Muscle of leg (tissue), 11 donors: ENCODE data around the gene CPNE4. TPM values are rescaled to one million over a fixed set of nuclear protein-coding genes. Genes with fewer than 3 reads are reported as not detected.
"Not testable (repeated sequence)": the region's sequence is repeated elsewhere in the genome, so short reads cannot be mapped to it uniquely, and the experiment has no call there.

Experiments used
- DNase-seq: peaks from one replicate; pipeline ENCODE4 v3.0.0; 2013
- H3K27ac ChIP-seq: one replicate; pipeline ENCODE4 v1.5.1; 2013; ENCODE audit warnings: mild to moderate bottlenecking, low read length, control low read depth
- H3K27me3 ChIP-seq: one replicate; pipeline ENCODE4 v1.6.1; 2013; ENCODE audit warnings: low read length; ENCODE audit not compliant: control insufficient read depth, insufficient read depth
- H3K36me3 ChIP-seq: one replicate; pipeline ENCODE4 v1.6.1; 2013; ENCODE audit warnings: low read length; ENCODE audit not compliant: control insufficient read depth, insufficient read depth
- H3K4me1 ChIP-seq: one replicate; pipeline ENCODE4 v1.6.1; 2013; ENCODE audit warnings: low read length; ENCODE audit not compliant: control insufficient read depth, insufficient read depth
- H3K4me3 ChIP-seq: one replicate; pipeline ENCODE4 v1.5.1; 2013; ENCODE audit warnings: low read length, control low read depth
- H3K9me3 ChIP-seq: replicated peaks from 2 replicates; pipeline ENCODE4 v1.6.1; 2013; ENCODE audit warnings: low read depth, low read length; ENCODE audit not compliant: control insufficient read depth
- WGBS: methylation state at CpG from one replicate; pipeline ENCODE4 v1.1.5; 2013; ENCODE audit warnings: missing lambda C conversion rate; ENCODE audit not compliant: insufficient coverage; 5-methylcytosine and 5-hydroxymethylcytosine counted together
- polyA plus RNA-seq, 8 donors: library from polyadenylated mRNA; unstranded; fragments of 120-200 nt; gene quantifications; one replicate each; pipeline versions ENCODE4 v1.2.1 to v1.2.3, GENCODE V29; 2013; ENCODE audit warnings: inconsistent platforms in 1 of 8, low replicate concordance in 1 of 8; ENCODE audit not compliant: insufficient read length in 8 of 8, insufficient read depth in 1 of 8
- total RNA-seq: library from RNA; stranded (reverse); fragments of 120-200 nt; gene quantifications from one replicate; pipeline ENCODE4 v1.2.4, GENCODE V29; 2013

The CPNE4 gene
- total and polyA plus RNA-seq, 9 donors: 0.07 to 0.31 (median 0.09) TPM; not detected in 2

DNA sequence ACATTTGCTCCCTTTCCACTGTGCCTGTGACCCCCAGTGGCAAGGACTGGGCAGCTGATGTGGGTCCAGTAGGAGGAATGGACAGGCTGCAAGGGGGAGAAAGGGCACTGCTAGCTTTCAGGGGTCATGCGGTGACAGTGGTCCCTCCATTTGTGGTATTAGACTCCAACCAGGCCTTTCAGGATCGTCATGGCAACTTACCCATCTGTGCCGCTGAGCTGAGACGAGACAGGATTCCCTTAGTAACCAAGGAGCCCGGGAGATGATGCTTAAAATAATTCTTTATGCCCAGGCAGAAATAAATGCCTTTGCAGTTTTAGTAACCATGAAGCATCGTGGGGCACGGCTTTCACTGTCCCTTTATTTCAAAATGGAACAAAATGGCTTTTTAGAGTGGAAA is 516.1 kb downstream of the CPNE4 start:
- no peak overlapping the region for H3K27ac ChIP-seq
- no peaks in the 10 kb centered on the region for H3K27me3 ChIP-seq

DNA sequence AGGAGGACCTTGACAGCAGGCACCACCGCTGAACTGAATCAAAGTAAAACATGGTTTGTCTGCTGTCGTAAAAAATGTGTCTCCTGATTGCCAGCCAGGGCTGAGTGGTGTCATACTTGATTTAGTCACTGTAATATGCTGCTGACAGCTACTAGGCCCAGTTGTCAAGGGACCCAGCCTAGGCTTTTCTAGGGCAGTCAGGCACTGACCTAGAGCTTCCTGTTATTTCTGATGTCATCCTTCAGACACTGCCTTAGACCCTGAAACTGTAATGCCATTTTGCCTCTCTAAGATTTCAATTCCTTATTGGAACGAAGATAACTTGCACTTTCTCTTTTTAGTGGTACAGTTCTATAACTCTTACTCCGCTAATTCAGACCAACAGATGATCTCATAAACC is 529.4 kb downstream of the CPNE4 start:
- Histone ChIP-seq H3K9me3 (no peaks in the 10 kb centered on the region), H3K36me3 (no peaks in the 10 kb centered on the region), H3K27me3 (peaks cover 5% of the 10 kb centered on the region), H3K4me1 (peaks cover 9% of the 10 kb centered on the region), H3K4me3 (no peak overlapping the region), H3K27ac (no peak overlapping the region)
- 75% methylated on average over 2 of the region's 4 CpGs for WGBS
- DNase-seq: no peak

More for the DNA sequence above, 516.1 kb downstream of the CPNE4 start:
- no peaks in the 10 kb centered on the region for H3K36me3 ChIP-seq
- H3K4me1 ChIP-seq: no peaks in the 10 kb centered on the region
- no peak overlapping the region for H3K4me3 ChIP-seq
- no peaks in the 10 kb centered on the region for H3K9me3 ChIP-seq
- no peak for DNase-seq
- WGBS: 80% methylated on average over 5 of the region's 7 CpGs

DNA sequence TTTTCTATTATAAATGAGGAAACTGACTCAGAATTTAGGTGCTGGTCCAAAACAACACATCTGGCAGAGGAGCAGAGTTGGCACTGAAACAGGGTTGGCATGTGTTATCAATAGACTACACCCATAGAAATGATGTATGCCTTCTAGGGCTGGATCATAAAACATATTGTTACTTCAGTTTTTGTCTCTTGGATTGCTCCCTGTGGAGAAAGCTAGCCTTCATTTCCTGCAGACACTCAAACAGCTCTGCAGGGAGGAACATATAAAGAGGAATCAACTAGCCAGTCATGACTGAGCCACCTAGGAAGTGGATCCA is 531.5 kb downstream of the CPNE4 start:
- DNase-seq: peak; percentile 19
- Histone ChIP-seq H3K36me3 (peaks cover 6% of the 10 kb centered on the region), H3K27me3 (peaks cover 5% of the 10 kb centered on the region), H3K4me1 (peaks cover 9% of the 10 kb centered on the region), H3K9me3 (no peaks in the 10 kb centered on the region), H3K4me3 (peak overlapping the region; percentile 99), H3K27ac (no peak overlapping the region)

DNA sequence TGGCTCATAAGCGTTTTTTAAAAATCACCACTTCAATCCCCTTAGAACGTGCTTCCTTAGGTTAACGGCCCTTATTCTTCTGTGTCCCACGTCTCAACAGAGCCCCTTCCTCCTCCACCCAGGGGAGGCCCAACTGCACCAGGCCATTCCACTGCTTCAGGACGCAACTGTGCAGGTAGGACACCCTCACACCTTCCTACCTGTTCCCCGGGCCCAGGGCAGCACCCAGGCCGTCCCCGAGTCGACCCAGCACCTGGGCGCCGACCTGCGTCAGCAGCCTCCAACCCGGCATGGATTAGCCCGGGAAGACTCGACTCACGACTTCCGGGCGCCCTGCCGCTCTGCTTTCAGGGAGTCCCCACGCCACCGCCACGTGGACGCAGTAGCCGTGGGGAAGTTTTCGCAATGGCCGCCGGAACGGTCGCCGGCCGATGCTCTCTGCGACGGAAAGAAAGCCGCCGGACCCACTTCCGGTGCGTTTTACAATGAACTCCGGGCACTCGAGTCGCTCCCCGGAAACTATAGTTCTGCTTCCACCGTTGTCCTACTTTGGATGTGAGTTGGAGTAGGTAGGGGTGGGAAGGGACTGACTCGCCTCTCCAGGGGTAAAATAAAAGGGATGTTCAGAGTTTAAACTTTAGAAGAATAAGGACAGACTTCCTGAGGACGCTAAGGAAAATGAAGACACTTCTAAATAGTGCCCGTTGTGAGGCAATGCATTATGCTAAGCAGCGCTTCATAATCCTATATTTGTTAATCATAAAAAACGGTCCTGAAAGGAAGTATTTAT is 532.1 kb downstream of the CPNE4 start, which contains the start of gene MRPL3:
MRPL3 (minus strand) TSS at position 442 of the 790 bp plus-strand sequence; CDS start at position 292, 150 bp downstream.
- DNase-seq: peak; percentile 94
- Histone ChIP-seq H3K9me3 (no peaks in the 10 kb centered on the region), H3K27me3 (peaks cover 5% of the 10 kb centered on the region), H3K27ac (peak within 1 kb of the TSS; percentile 73), H3K36me3 (peaks cover 9% of the 10 kb centered on the region), H3K4me1 (peaks cover 9% of the 10 kb centered on the region), H3K4me3 (peak within 1 kb of the TSS; percentile 99)
- WGBS: under 1% methylated on average over 42 of the region's 47 CpGs

GRCh38 chr3:131501949-131502348 is 532.9 kb downstream of the CPNE4 start:
- no peak for DNase-seq
- Histone ChIP-seq H3K27ac (no peak overlapping the region), H3K4me3 (peak overlapping the region; percentile 99), H3K9me3 (no peaks in the 10 kb centered on the region), H3K27me3 (peaks cover 2% of the 10 kb centered on the region), H3K36me3 (peaks cover 11% of the 10 kb centered on the region), H3K4me1 (peaks cover 9% of the 10 kb centered on the region)
- WGBS: no CpG with 5 or more reads among the region's 2 CpGs

GRCh38 chr3:131494706-131495105 is 540.1 kb downstream of the CPNE4 start:
- H3K9me3 ChIP-seq: no peaks in the 10 kb centered on the region
- no peak overlapping the region for H3K4me3 ChIP-seq
- DNase-seq: no peak
- H3K27ac ChIP-seq: no peak overlapping the region
- no CpG with 5 or more reads among the region's 1 CpG for WGBS
- H3K36me3 ChIP-seq: peaks cover 36% of the 10 kb centered on the region
- H3K27me3 ChIP-seq: no peaks in the 10 kb centered on the region
- H3K4me1 ChIP-seq: no peaks in the 10 kb centered on the region

DNA sequence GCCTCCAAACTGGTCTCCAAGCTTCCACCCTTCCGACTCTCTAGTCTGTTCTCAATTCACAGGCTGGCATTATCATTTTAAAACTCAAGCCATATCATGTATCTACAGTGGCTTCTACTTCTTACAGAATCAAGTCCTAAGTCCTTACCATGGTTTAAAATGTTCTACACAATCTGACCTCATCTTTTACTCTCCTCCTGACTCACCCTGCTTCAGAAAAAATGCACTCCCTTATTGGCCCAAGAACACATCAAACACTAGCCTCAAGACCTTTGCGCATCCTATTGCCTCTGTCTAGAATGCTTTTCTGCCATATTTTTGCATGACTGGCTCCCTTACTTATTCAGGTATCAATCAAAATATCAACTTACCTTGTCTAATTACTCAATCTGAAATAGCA is 543.0 kb downstream of the CPNE4 start:
- H3K36me3 ChIP-seq: peaks cover 26% of the 10 kb centered on the region
- H3K9me3 ChIP-seq: no peaks in the 10 kb centered on the region
- no peaks in the 10 kb centered on the region for H3K27me3 ChIP-seq
- no peak for DNase-seq
- no peak overlapping the region for H3K27ac ChIP-seq
- no peak overlapping the region for H3K4me3 ChIP-seq
- 91% methylated on average over 2 of the region's 2 CpGs for WGBS
- no peaks in the 10 kb centered on the region for H3K4me1 ChIP-seq

DNA sequence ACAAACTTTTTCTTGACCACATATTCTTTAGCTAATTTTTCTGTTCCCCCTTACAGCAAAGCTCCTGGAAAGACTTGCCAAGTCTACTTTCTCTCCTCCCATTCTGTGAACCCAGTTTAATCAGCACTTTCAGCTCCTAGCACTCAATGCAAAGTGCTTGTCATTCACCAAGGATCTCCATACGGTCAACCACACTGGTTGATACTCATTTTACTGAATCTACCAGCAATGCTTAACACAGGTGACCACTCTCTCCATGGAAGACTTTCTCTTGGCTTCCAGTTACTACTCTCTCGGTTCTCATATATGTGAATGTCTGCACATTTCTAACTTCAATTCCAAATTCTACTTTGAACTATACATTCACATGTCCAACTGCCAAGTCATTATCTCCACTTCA is 543.7 kb downstream of the CPNE4 start:
- Histone ChIP-seq H3K9me3 (no peaks in the 10 kb centered on the region), H3K4me1 (no peaks in the 10 kb centered on the region), H3K27me3 (no peaks in the 10 kb centered on the region), H3K4me3 (no peak overlapping the region), H3K27ac (no peak overlapping the region), H3K36me3 (peaks cover 22% of the 10 kb centered on the region)
- DNase-seq: no peak
- WGBS: 78% methylated on average over 2 of the region's 2 CpGs

DNA sequence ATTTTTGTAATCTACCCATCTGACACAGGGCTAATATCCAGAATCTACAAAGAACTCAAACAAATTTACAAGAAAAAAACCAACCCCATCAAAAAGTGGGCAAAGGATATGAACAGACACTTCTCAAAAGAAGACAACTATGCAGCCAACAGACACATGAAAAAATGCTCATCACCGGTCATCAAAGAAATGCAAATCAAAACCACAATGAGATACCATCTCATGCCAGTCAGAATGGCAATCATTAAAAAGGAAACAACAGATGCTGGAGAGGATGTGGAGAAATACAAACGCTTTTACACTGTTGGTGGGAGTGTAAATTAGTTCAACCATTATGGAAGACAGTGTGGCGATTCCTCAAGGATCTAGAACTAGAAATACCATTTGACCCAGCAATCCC is 548.3 kb downstream of the CPNE4 start:
- not testable (repeated sequence) for DNase-seq, H3K4me3 ChIP-seq, H3K27ac ChIP-seq, H3K4me1 ChIP-seq, H3K27me3 ChIP-seq, H3K9me3 ChIP-seq
- WGBS: no CpG with 5 or more reads among the region's 3 CpGs
- H3K36me3 ChIP-seq: peaks cover 12% of the 10 kb centered on the region

- H3K36me3 ChIP-seq: peaks cover 17% of the 10 kb centered on the region
- no peak overlapping the region for H3K27ac ChIP-seq
- no CpG with 5 or more reads among the region's 1 CpG for WGBS
- no peaks in the 10 kb centered on the region for H3K27me3 ChIP-seq
- H3K9me3 ChIP-seq: no peaks in the 10 kb centered on the region
- H3K4me3 ChIP-seq: no peak overlapping the region
- no peak for DNase-seq
- no peaks in the 10 kb centered on the region for H3K4me1 ChIP-seq
Observed at GRCh38 chr3:131485119-131485518, 549.7 kb downstream of the CPNE4 start.
